IPS-18c (cell line): ENCODE data around the gene CD59.

Experiments
- H3K4me3 ChIP-seq: 2 replicates; pipeline ENCODE4 v1.7.0; 2013; ENCODE audit warnings: low read depth, mild to moderate bottlenecking, low read length, moderate library complexity; ENCODE audit not compliant: insufficient read depth
- H3K9me3 ChIP-seq: one replicate; pipeline ENCODE4 v1.6.1; 2013; ENCODE audit warnings: mild to moderate bottlenecking, low read length, moderate library complexity; ENCODE audit not compliant: control insufficient read depth, insufficient read depth

The CD59 gene

GRCh38 chr11:33736148-33736812 lies at the start of gene CD59:
Gene CD59, minus strand, starts transcription at chr11:33736423. Its CDS starts 13,978 bp downstream, at chr11:33722445.
- H3K4me3 ChIP-seq, result peak within 1 kb of the TSS; percentile 86
- no peaks in the 10 kb centered on the region for H3K9me3 ChIP-seq

GRCh38 chr11:33785609-33786008 lies 49.4 kb upstream of the CD59 start:
- no peak overlapping the region for H3K4me3 ChIP-seq
- no peaks in the 10 kb centered on the region for H3K9me3 ChIP-seq

GRCh38 chr11:33779849-33780528 lies 43.8 kb upstream of the CD59 start:
- no peaks in the 10 kb centered on the region for H3K9me3 ChIP-seq
- H3K4me3 ChIP-seq, result no peak overlapping the region

- Histone ChIP-seq H3K4me3 (no peak overlapping the region), H3K9me3 (no peaks in the 10 kb centered on the region)
Measured at GRCh38 chr11:33778675-33779074, 42.5 kb upstream of the CD59 start.

GRCh38 chr11:33777906-33778305 lies 41.7 kb upstream of the CD59 start:
- no peaks in the 10 kb centered on the region for H3K9me3 ChIP-seq
- no peak overlapping the region for H3K4me3 ChIP-seq

- Histone ChIP-seq H3K9me3 (no peaks in the 10 kb centered on the region), H3K4me3 (no peak overlapping the region)
Measured at GRCh38 chr11:33775832-33776470, 39.7 kb upstream of the CD59 start.

- no peak overlapping the region for H3K4me3 ChIP-seq
Measured at GRCh38 chr11:33775467-33775807, 39.2 kb upstream of the CD59 start.

GRCh38 chr11:33774736-33775466 lies 38.7 kb upstream of the CD59 start:
- H3K9me3 ChIP-seq, result no peaks in the 10 kb centered on the region
- H3K4me3 ChIP-seq, result peak overlapping the region; percentile 73

More at GRCh38 chr11:33775467-33775807, 39.2 kb upstream of the CD59 start:
- no peaks in the 10 kb centered on the region for H3K9me3 ChIP-seq

GRCh38 chr11:33773987-33774735 lies 37.9 kb upstream of the CD59 start, which contains the start of gene FBXO3:
Gene FBXO3, minus strand, starts transcription at chr11:33774520. Its CDS starts 23 bp downstream, at chr11:33774497.
- Histone ChIP-seq H3K9me3 (no peaks in the 10 kb centered on the region), H3K4me3 (peak within 1 kb of the TSS; percentile 81)

GRCh38 chr11:33773404-33773986 lies 37.3 kb upstream of the CD59 start:
- no peaks in the 10 kb centered on the region for H3K9me3 ChIP-seq
- H3K4me3 ChIP-seq, result peak overlapping the region; percentile 81

- Histone ChIP-seq H3K4me3 (no peak overlapping the region), H3K9me3 (no peaks in the 10 kb centered on the region)
Measured at GRCh38 chr11:33772870-33773269, 36.6 kb upstream of the CD59 start.

- H3K9me3 ChIP-seq, result no peaks in the 10 kb centered on the region
- no peak overlapping the region for H3K4me3 ChIP-seq
Measured at GRCh38 chr11:33772300-33772699, 36.1 kb upstream of the CD59 start.

- no peaks in the 10 kb centered on the region for H3K9me3 ChIP-seq
Measured at GRCh38 chr11:33770236-33770635, 34.0 kb upstream of the CD59 start.

GRCh38 chr11:33769542-33769941 lies 33.3 kb upstream of the CD59 start:
- no peak overlapping the region for H3K4me3 ChIP-seq
- H3K9me3 ChIP-seq, result no peaks in the 10 kb centered on the region

More at GRCh38 chr11:33770236-33770635, 34.0 kb upstream of the CD59 start:
- no peak overlapping the region for H3K4me3 ChIP-seq

GRCh38 chr11:33767624-33768023 lies 31.4 kb upstream of the CD59 start:
- H3K4me3 ChIP-seq, result no peak overlapping the region
- no peaks in the 10 kb centered on the region for H3K9me3 ChIP-seq

GRCh38 chr11:33766085-33766484 lies 29.9 kb upstream of the CD59 start:
- H3K9me3 ChIP-seq, result no peaks in the 10 kb centered on the region

GRCh38 chr11:33761471-33761870 lies 25.2 kb upstream of the CD59 start:
- Histone ChIP-seq H3K9me3 (no peaks in the 10 kb centered on the region), H3K4me3 (no peak overlapping the region)

More at GRCh38 chr11:33766085-33766484, 29.9 kb upstream of the CD59 start:
- H3K4me3 ChIP-seq, result no peak overlapping the region
